Measurements from ENCODE around the gene DDI1. TPM values are rescaled to one million over a fixed set of nuclear protein-coding genes. Genes with fewer than 3 reads are reported as not detected.

The DDI1 gene
- total RNA-seq, 1 experiment from 2014 or later, result not detected

DNA sequence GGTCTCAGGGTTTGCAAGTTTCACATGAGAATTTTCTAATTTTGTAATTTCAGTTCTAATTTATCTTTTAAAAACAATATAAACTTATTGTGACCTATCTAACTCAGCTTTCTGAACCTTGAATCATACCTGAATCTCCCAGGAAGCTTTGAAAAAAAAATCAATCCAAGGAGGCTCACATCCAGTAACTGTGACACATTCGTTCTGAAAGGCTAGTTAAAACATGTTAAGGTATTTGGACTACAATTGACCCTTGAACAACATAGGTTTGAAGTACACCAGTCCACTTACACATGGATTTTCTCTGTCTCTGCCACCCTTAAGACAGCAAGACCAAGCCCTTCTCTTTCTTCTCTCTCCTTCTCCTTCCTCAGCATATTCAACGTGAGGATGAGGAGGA is 40.0 kb downstream of the DDI1 start:
- BruUV-seq (replicated peaks), result no TSS peak
- H3K9me2 ChIP-seq (ENCODE audit: insufficient read depth), result no peaks in the 10 kb centered on the region
- intact Hi-C loops (cut with micrococcal nuclease), result no loop called here
- ChIA-PET CTCF (no interaction called here), POLR2A (no interaction called here), RAD21 (ENCODE audit: low non-redundant PET in 1 of 2, low total read pairs in 2 of 2, uncharacterized antibody in 2 of 2, unreplicated experiment in 2 of 2) (no interaction called here)
- H3K9ac ChIP-seq (ENCODE audit: low read length), result no peak overlapping the region
- no peak overlapping the region for H2AFZ ChIP-seq (ENCODE audit: low read depth, low read length, poor library complexity, severe bottlenecking)
- no peaks in the 10 kb centered on the region for H3K27me3 ChIP-seq (ENCODE audit: insufficient read depth, low read length)
- H4K20me1 ChIP-seq (ENCODE audit: insufficient read depth), result no peaks in the 10 kb centered on the region
- H3K4me1 ChIP-seq (ENCODE audit: control insufficient read depth in 1 of 2, insufficient read depth in 2 of 2, low read length in 2 of 2), result no peaks in the 10 kb centered on the region
- TF ChIP-seq YY1 (IDR thresholded peaks at IDR 0.05; ENCODE audit: extremely low read depth, insufficient replicate concordance, low read depth, low read length) (no peak), CEBPB (IDR thresholded peaks at IDR 0.05; ENCODE audit: low read depth) (no peak), TCF7L2 (IDR thresholded peaks at IDR 0.05; ENCODE audit: borderline replicate concordance, extremely low read depth, insufficient read depth, insufficient read length) (no peak), RAD21 (IDR thresholded peaks at IDR 0.05; ENCODE audit: low read depth) (no peak), ELF1 (IDR thresholded peaks at IDR 0.05; ENCODE audit: borderline replicate concordance, low read depth) (no peak), EZH2phosphoT487 (IDR thresholded peaks at IDR 0.05; ENCODE audit: borderline replicate concordance) (no peak), EZH2 (IDR thresholded peaks at IDR 0.05) (no peak), SIN3A (IDR thresholded peaks at IDR 0.05; ENCODE audit: low read depth) (no peak), JUND (IDR thresholded peaks at IDR 0.05) (no peak), ZNF274 (IDR thresholded peaks at IDR 0.05; ENCODE audit: low read depth, low read length) (no peak), FOSL1 (IDR thresholded peaks at IDR 0.05; ENCODE audit: low read depth) (no peak)
- TF ChIP-seq, protein P1, sequence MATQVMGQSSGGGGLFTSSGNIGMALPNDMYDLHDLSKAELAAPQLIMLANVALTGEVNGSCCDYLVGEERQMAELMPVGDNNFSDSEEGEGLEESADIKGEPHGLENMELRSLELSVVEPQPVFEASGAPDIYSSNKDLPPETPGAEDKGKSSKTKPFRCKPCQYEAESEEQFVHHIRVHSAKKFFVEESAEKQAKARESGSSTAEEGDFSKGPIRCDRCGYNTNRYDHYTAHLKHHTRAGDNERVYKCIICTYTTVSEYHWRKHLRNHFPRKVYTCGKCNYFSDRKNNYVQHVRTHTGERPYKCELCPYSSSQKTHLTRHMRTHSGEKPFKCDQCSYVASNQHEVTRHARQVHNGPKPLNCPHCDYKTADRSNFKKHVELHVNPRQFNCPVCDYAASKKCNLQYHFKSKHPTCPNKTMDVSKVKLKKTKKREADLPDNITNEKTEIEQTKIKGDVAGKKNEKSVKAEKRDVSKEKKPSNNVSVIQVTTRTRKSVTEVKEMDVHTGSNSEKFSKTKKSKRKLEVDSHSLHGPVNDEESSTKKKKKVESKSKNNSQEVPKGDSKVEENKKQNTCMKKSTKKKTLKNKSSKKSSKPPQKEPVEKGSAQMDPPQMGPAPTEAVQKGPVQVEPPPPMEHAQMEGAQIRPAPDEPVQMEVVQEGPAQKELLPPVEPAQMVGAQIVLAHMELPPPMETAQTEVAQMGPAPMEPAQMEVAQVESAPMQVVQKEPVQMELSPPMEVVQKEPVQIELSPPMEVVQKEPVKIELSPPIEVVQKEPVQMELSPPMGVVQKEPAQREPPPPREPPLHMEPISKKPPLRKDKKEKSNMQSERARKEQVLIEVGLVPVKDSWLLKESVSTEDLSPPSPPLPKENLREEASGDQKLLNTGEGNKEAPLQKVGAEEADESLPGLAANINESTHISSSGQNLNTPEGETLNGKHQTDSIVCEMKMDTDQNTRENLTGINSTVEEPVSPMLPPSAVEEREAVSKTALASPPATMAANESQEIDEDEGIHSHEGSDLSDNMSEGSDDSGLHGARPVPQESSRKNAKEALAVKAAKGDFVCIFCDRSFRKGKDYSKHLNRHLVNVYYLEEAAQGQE (IDR thresholded peaks at IDR 0.05; ENCODE audit: low read depth), result no peak
- H3K4me3 ChIP-seq (replicated peaks in 1 of 2; ENCODE audit: low read depth in 1 of 2, low read length in 2 of 2), result no peak overlapping the region
- no peak overlapping the region; the same call in 1 of the 2 replicates for H3K4me2 ChIP-seq (ENCODE audit: low read length)
- DNase-seq (ENCODE audit: low read depth, low spot score), result no peak
- H3K27ac ChIP-seq (ENCODE audit: low read depth, low read length), result no peak overlapping the region
- H3K36me3 ChIP-seq (ENCODE audit: control insufficient read depth in 1 of 2, insufficient read depth in 2 of 2, low read length in 2 of 2), result no peaks in the 10 kb centered on the region
- H3K9me3 ChIP-seq (ENCODE audit: control insufficient read depth in 1 of 2, insufficient read depth in 1 of 2, low read depth in 1 of 2, low read length in 2 of 2), result no peaks in the 10 kb centered on the region
- ATAC-seq, result no peak
- H3K79me2 ChIP-seq (ENCODE audit: insufficient read depth, low read length), result no peaks in the 10 kb centered on the region

All from HCT116 (cell line).